Suppressor macrophage (primary cell): Measurements from ENCODE around the gene ACKR2.
A peak's percentile ranks its signal among the peaks of the same experiment; 100 is the strongest.

Source experiments
- DNase-seq, 4 experiments: peaks; one replicate each; pipeline ENCODE4 v3.0.0-alpha.2; 2020 to 2022
- total RNA-seq, 17 experiments: gene quantifications; one replicate each; lab custom pipeline; 2026; ENCODE audit warnings: mixed read lengths in 6 of 17, inconsistent platforms in 3 of 17; lab: John Stamatoyannopoulos, UW

Gene ACKR2
- total RNA-seq, result 0 to 2.9 (median 0.05) reads per million in 17 experiments

- no peak for DNase-seq
These were observed at the start of gene ACKR2 for GRCh38 chr3:42809202-42809601. ACKR2 (plus strand) TSS chr3:42809445; CDS start chr3:42864503, 55,058 bp downstream.

GRCh38 chr3:42762046-42762724 is 47.1 kb upstream of the ACKR2 start:
- peak; percentile 81 to 93 (median 90) for DNase-seq

- DNase-seq, result no peak
These were observed 46.2 kb upstream of the ACKR2 start for GRCh38 chr3:42763021-42763420.

GRCh38 chr3:42764115-42764514 is 45.1 kb upstream of the ACKR2 start:
- no peak for DNase-seq

- DNase-seq, result peak; percentile 35 to 73 (median 48)
These were observed 44.5 kb upstream of the ACKR2 start for GRCh38 chr3:42764561-42765295.

GRCh38 chr3:42769477-42770131 is 39.6 kb upstream of the ACKR2 start:
- no peak for DNase-seq

GRCh38 chr3:42771271-42771670 is 38.0 kb upstream of the ACKR2 start:
- no peak for DNase-seq

GRCh38 chr3:42772670-42773408 is 36.4 kb upstream of the ACKR2 start, which contains the start of gene CCDC13:
CCDC13 (minus strand) TSS chr3:42773253; CDS start chr3:42758345, 14,908 bp downstream.
- DNase-seq, result peak; percentile 96 to 98 (median 98)

- DNase-seq, result no peak
These were observed 35.9 kb upstream of the ACKR2 start for GRCh38 chr3:42773409-42773751.

GRCh38 chr3:42778644-42779043 is 30.6 kb upstream of the ACKR2 start:
- no peak for DNase-seq

GRCh38 chr3:42780398-42780797 is 28.8 kb upstream of the ACKR2 start:
- no peak for DNase-seq

- DNase-seq, result peak; percentile 62 to 84 (median 79)
These were observed 28.1 kb upstream of the ACKR2 start for GRCh38 chr3:42780892-42781700.

GRCh38 chr3:42786212-42786611 is 23.0 kb upstream of the ACKR2 start:
- DNase-seq, result no peak

GRCh38 chr3:42786631-42787030 is 22.6 kb upstream of the ACKR2 start:
- DNase-seq, result no peak

GRCh38 chr3:42790714-42791229 is 18.5 kb upstream of the ACKR2 start:
- DNase-seq, result no peak

- DNase-seq, result no peak
These were observed 13.5 kb upstream of the ACKR2 start for GRCh38 chr3:42795621-42796181.

- peak in 1 of 4 experiments; percentile 29 for DNase-seq
These were observed 12.8 kb upstream of the ACKR2 start for GRCh38 chr3:42796332-42796885.

GRCh38 chr3:42799376-42799775 is 9.9 kb upstream of the ACKR2 start:
- DNase-seq, result no peak

GRCh38 chr3:42800251-42800650 is 9.0 kb upstream of the ACKR2 start:
- DNase-seq, result peak in 2 of 4 experiments; percentile 10 to 22

GRCh38 chr3:42801048-42801620 is 8.1 kb upstream of the ACKR2 start:
- DNase-seq, result no peak

GRCh38 chr3:42801784-42802183 is 7.5 kb upstream of the ACKR2 start:
- no peak for DNase-seq
